ENCODE results near the gene NKAIN2. TPM values are rescaled to one million over a fixed set of nuclear protein-coding genes. Genes with fewer than 3 reads are reported as not detected.

NKAIN2 gene
- total RNA-seq, 1 experiment from 2014 or later, result not detected

DNA sequence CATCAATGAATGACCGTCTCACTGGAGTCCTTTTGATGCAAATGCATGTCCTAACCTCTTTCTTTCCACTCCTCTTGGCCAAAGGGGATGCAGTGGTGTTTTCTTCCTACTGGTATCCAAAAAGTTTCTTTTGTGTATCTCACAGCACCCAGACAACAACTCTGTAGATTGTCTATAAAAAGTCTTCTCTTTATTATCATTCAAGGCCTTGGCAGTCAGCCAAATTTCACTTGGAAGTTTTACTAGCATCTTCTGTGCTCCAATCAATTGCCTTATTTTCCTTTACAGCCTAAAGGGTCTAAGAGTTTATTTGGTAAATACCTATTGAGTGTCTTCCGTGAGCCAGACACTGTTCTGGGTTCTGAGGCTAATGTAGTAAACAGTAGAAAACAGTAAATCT lies 1008.4 kb downstream of the NKAIN2 start:
- TF ChIP-seq, protein P1, sequence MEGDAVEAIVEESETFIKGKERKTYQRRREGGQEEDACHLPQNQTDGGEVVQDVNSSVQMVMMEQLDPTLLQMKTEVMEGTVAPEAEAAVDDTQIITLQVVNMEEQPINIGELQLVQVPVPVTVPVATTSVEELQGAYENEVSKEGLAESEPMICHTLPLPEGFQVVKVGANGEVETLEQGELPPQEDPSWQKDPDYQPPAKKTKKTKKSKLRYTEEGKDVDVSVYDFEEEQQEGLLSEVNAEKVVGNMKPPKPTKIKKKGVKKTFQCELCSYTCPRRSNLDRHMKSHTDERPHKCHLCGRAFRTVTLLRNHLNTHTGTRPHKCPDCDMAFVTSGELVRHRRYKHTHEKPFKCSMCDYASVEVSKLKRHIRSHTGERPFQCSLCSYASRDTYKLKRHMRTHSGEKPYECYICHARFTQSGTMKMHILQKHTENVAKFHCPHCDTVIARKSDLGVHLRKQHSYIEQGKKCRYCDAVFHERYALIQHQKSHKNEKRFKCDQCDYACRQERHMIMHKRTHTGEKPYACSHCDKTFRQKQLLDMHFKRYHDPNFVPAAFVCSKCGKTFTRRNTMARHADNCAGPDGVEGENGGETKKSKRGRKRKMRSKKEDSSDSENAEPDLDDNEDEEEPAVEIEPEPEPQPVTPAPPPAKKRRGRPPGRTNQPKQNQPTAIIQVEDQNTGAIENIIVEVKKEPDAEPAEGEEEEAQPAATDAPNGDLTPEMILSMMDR (IDR thresholded peaks at IDR 0.05; ENCODE audit: unreplicated experiment), result no peak
- no peaks in the 10 kb centered on the region for H3K27me3 Mint-ChIP-seq (ENCODE audit: unreplicated experiment)
- H3K27ac Mint-ChIP-seq (ENCODE audit: unreplicated experiment), result no peak overlapping the region
- no peaks in the 10 kb centered on the region for H3K4me1 Mint-ChIP-seq (ENCODE audit: low read depth, unreplicated experiment)
- DNase-seq, result no peak
- no peaks in the 10 kb centered on the region for H3K9me3 Mint-ChIP-seq (ENCODE audit: low read depth, unreplicated experiment)
- CTCF ChIA-PET, result no interaction called here
- no TSS peak for BruUV-seq (replicated peaks)
- intact Hi-C loops (cut with micrococcal nuclease; ENCODE audit: unreplicated experiment), result no loop called here
- no peaks in the 10 kb centered on the region for H3K36me3 Mint-ChIP-seq (ENCODE audit: insufficient read depth, unreplicated experiment)
- no peak overlapping the region for H3K4me3 Mint-ChIP-seq (ENCODE audit: low read depth, unreplicated experiment)

DNA sequence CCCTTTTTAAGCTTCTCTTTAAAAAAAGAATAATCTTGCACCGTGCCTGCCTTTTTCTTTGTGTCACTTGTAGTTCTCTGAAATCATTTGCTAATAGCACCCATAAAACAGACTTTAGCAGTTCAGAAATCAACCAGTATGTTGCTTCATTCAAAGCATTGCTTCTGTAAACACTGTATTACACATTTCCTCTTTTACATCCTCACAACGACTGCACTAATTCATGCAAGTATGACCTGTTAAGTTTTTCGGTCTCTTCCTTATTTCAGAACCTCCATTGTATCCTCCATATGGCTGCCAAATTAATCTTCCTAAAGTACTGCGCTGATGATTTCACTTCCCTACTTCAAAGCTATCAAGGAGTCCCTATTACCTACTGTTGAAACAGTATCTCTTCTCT lies 1015.7 kb downstream of the NKAIN2 start:
- CTCF ChIA-PET, result no interaction called here
- Mint-ChIP-seq H3K9me3 (ENCODE audit: low read depth, unreplicated experiment) (no peaks in the 10 kb centered on the region), H3K4me1 (ENCODE audit: low read depth, unreplicated experiment) (peaks cover 7% of the 10 kb centered on the region), H3K27ac (ENCODE audit: unreplicated experiment) (no peak overlapping the region), H3K36me3 (ENCODE audit: insufficient read depth, unreplicated experiment) (no peaks in the 10 kb centered on the region), H3K27me3 (ENCODE audit: unreplicated experiment) (no peaks in the 10 kb centered on the region), H3K4me3 (ENCODE audit: low read depth, unreplicated experiment) (no peak overlapping the region)
- DNase-seq, result no peak
- intact Hi-C loops (cut with micrococcal nuclease; ENCODE audit: unreplicated experiment), result no loop called here
- BruUV-seq (replicated peaks), result no TSS peak
- TF ChIP-seq, protein P1 (IDR thresholded peaks at IDR 0.05; ENCODE audit: unreplicated experiment), result no peak

DNA sequence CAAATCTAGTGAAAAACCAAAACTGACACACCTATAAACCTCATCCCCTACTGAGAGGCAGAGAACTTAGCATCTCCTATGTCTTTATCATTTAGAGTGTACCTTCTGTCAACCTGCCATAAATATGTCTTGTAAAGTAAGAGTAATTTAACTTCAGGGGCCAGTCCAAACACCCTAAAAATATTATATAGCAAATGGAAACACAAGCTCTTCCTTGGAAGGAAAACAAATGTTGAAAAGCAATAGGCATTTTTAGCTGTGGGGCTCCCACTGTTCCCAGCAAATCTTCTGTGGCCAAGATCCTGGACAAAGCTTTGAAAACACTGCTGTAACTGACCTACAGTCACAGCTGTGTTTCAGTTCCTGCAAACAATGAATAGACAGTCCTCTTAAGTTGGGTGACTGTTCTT lies 1018.5 kb downstream of the NKAIN2 start:
- BruUV-seq (replicated peaks), result no TSS peak
- Mint-ChIP-seq H3K27ac (ENCODE audit: unreplicated experiment) (no peak overlapping the region), H3K27me3 (ENCODE audit: unreplicated experiment) (no peaks in the 10 kb centered on the region), H3K9me3 (ENCODE audit: low read depth, unreplicated experiment) (no peaks in the 10 kb centered on the region), H3K4me1 (ENCODE audit: low read depth, unreplicated experiment) (peaks cover 7% of the 10 kb centered on the region), H3K36me3 (ENCODE audit: insufficient read depth, unreplicated experiment) (no peaks in the 10 kb centered on the region), H3K4me3 (ENCODE audit: low read depth, unreplicated experiment) (no peak overlapping the region)
- CTCF ChIA-PET, result no interaction called here
- TF ChIP-seq, protein P1 (IDR thresholded peaks at IDR 0.05; ENCODE audit: unreplicated experiment), result no peak
- no peak for DNase-seq
- intact Hi-C loops (cut with micrococcal nuclease; ENCODE audit: unreplicated experiment), result no loop called here

- no peaks in the 10 kb centered on the region for H3K27me3 Mint-ChIP-seq (ENCODE audit: unreplicated experiment)
- H3K36me3 Mint-ChIP-seq (ENCODE audit: insufficient read depth, unreplicated experiment), result no peaks in the 10 kb centered on the region
- no TSS peak for BruUV-seq (replicated peaks)
- no peak overlapping the region for H3K27ac Mint-ChIP-seq (ENCODE audit: unreplicated experiment)
- H3K4me3 Mint-ChIP-seq (ENCODE audit: low read depth, unreplicated experiment), result no peak overlapping the region
- H3K4me1 Mint-ChIP-seq (ENCODE audit: low read depth, unreplicated experiment), result peaks cover 7% of the 10 kb centered on the region
- TF ChIP-seq, protein P1 (IDR thresholded peaks at IDR 0.05; ENCODE audit: unreplicated experiment), result no peak
- CTCF ChIA-PET, result no interaction called here
- intact Hi-C loops (cut with micrococcal nuclease; ENCODE audit: unreplicated experiment), result no loop called here
- no peaks in the 10 kb centered on the region for H3K9me3 Mint-ChIP-seq (ENCODE audit: low read depth, unreplicated experiment)
- DNase-seq, result no peak
Observed at GRCh38 chr6:124822721-124823120, 1019.1 kb downstream of the NKAIN2 start.

All from Calu3 (cell line).